Activated gamma-delta T cell treated with anti-CD3 and anti-CD28 coated beads, Interleukin-2, amount 50 U/mL, for 16 hours (primary cell): ENCODE measurements around the gene USP32.
"Not testable (repeated sequence)": the region's sequence is repeated elsewhere in the genome, so short reads cannot be mapped to it uniquely, and the experiment has no call there.

Experiments used
- DNase-seq: peaks from one replicate; pipeline ENCODE4 v3.0.0-alpha.2; 2020; ENCODE audit warnings: low read depth

USP32 gene

GRCh38 chr17:60378187-60378586 lies 13.7 kb downstream of the USP32 start:
- not testable (repeated sequence) for DNase-seq

- DNase-seq = no peak
Observed at GRCh38 chr17:60372790-60373483, 19.0 kb downstream of the USP32 start.

- no peak for DNase-seq
Observed at GRCh38 chr17:60371818-60372510, 20.0 kb downstream of the USP32 start.

- no peak for DNase-seq
Observed at GRCh38 chr17:60371416-60371815, 20.5 kb downstream of the USP32 start.

GRCh38 chr17:60369727-60370126 lies 22.2 kb downstream of the USP32 start:
- DNase-seq = no peak

- no peak for DNase-seq
Observed at GRCh38 chr17:60363700-60364405, 28.1 kb downstream of the USP32 start.

GRCh38 chr17:60362329-60362728 lies 29.6 kb downstream of the USP32 start:
- no peak for DNase-seq

DNA sequence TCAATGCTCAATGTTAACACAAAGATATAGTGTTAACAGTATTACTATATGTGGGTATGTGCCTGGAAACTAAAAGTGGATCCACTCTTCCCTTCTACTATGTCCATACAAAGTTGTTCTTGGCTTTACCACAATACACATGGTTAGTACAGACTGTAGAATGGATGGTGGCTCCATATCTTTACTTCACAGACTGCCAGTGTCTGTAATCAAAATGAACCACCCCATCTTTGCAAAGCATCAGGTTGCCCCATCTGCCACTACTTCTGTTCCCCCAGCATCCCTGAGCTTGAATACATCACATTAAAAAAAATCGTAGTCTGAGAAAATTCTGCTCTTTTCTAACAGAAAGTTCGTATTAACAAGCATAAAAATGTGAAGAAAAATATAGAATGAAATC lies 30.0 kb downstream of the USP32 start:
- no peak for DNase-seq

DNA sequence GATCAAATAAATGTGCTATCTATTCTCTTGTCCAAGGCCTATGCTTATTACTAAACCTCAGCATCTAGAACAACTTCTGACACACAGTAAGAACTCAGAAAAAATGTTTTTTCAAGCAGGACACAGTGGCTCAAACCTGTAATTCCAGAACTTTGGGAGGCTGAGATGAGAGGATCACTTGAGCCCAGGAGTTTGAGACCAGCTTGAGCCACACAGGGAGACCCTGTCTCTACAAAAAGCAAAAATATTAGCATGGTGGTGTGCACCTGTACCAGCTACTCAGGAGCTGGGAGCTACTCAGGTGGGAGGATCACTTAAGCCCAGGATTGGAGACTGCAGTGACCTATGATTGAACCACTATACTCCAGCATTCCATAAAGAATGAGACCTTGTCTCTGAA lies 32.5 kb downstream of the USP32 start:
- DNase-seq = no peak

DNA sequence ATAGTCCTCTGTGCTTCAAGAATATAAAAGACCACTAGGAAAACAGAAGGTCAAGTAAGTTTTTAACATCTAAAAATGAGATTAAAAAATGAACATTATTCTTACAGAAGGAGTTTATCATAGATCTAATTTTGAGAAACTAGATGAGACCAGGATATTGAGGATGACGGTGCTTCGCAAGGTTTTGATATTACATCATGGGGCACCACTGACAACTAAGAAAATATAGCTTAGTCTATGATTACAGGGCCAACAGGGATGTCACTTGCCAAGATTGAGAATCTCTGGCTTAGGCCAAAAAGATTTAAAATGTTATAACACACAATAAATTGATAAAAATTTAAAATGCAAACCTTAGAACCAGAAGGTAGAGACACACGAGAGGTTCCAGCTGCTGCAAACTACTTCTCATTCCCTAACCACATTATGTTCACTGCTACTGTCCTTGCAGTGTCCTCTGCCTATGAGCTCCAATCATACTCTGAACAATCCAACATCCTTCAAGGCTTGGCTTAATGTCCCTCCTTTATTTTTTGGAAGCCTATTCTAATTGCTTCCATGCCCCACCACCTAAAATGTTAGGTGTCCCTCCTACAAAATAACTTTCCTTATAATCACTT lies 33.2 kb downstream of the USP32 start:
- no peak for DNase-seq

- no peak for DNase-seq
Observed at GRCh38 chr17:60356940-60357339, 35.0 kb downstream of the USP32 start.

DNA sequence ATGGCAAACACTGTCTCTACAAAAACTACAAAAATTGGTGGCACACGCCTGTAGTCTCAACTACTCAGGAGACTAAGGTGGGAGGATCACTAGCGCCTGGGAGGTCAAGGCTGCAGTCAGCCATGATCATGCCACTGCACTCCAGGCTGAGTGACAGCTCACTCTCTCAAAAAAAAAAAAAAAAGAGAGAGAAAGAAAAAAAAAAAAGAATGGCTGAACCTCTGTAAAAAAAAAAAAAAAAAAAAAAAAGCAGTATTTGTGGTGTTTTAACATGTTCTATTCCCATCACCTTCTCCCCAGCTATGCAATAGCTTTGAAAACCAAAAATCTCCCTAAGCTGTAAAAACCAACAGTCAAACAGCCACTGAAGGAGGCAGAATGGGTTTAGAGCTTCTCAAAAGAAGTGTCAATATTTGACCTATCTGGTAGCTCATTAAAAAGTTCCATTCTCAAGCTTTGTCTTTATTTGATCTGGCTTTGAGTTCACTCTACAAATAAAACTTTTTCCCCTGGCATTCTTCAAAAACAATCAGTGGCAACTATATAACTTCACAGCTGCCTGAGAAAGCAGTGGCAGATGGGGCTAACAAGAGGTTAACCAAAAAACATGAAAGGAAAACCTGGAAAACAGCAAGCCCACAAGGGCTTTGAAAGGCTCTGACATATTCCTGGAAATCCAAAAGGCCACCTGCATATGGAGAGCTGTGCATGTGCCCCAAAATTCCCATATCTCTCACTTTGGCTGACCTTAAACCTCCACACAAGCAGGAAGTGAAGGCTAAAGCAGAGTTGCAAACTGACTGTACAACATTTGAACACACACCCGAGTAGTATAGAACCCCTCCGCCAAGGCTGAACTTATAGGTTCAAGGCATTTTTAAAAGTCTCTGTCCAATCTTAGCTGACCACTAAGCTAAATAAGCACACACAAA lies 36.0 kb downstream of the USP32 start:
- no peak for DNase-seq

GRCh38 chr17:60354223-60354622 lies 37.7 kb downstream of the USP32 start:
- no peak for DNase-seq

DNA sequence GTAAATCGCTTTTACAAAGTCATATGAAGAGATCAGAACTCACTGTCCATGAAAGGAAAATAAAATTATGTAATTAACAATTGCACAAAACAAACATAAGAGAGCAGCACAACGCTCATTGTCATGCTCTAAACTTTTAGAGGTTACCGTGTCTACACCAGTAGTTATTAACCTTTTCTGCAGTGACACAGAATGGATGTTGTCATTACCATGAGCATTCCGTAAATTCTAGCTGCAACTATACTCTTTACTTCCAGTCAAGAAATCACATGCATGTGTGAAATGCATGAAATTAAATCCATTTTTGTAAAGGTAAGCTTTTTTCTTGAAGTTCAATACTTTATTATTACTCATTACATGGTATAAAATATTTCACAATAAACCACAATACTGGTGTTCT lies 38.2 kb downstream of the USP32 start:
- DNase-seq = no peak

DNA sequence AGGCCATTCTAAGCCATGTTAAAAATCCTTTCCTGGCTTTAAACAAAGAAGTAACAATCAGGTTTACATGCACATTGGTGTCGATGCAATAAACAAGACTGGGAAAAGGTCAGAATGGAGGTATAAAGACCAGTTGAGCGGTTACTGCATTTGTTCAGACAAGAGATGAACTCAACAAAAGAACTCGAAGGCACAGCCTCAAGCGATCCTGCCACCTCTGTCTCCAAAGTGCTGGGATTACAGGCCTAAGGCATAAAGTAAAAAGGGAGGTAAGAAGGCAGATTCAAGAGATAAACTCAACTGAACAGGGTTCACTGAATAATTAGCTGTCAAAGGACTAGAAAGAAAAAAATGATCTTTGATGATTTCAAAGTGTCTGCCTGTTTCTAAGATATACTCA lies 39.4 kb downstream of the USP32 start:
- no peak for DNase-seq

DNA sequence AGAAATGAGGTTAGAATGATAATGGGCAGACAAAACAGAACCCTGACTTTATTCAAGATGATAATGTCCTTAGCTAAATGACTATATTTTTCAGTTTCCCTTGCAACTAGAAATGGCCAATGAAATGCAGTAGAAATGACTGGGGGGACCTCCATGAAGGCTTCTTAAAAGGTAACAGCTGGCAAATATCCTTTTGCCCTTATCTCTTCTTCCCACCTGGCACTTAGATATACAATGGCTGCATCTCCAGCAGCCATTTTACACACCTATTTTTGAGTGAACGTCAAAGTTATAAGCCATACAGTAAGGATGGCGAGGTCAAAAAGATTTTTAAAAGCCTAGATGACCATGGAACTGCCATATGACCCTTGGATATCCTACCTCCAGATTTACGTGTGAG lies 39.9 kb downstream of the USP32 start:
- DNase-seq = no peak

- no peak for DNase-seq
Observed at GRCh38 chr17:60351012-60351695, 40.8 kb downstream of the USP32 start.

- no peak for DNase-seq
Observed at GRCh38 chr17:60348616-60349015, 43.3 kb downstream of the USP32 start.

DNA sequence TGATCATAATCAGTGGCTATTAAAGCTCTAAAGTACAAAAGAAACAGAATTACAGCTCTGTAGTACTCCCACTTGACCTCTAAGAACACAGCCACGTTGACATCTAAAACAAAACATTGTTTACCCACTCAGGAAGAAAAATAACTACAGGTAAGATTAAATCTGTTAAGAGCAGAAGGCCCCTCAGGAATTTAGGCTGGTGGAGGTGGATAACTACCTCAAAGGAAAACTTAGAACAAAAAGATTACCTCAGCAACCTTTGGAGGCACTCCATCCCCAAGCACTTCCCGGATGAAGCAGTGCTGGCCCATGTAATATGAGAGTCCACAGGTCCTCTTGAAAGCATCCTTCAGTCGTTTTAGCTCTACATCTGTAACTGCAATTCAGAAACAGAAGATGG lies 46.7 kb downstream of the USP32 start:
- DNase-seq = no peak

DNA sequence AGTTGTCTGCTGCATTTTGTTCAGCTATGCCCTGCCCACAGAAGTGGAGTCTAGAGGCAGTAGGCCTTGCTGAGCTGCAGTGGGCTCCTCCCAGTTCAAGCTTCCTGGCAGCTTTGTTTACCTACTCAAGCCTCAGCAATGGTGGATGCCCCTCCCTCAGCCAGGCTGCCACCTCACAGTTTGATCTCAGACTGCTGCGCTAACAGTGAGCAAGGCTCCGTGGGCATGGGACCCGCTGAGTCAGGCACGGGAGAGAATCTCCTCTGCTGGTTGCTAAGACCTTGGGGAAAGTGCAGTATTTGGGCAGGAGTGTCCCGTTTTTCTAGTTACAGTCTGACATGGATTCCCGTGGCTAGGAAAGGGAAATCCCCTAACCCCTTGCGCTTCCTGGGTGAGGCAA lies 49.4 kb downstream of the USP32 start:
- DNase-seq = not testable (repeated sequence)

DNA sequence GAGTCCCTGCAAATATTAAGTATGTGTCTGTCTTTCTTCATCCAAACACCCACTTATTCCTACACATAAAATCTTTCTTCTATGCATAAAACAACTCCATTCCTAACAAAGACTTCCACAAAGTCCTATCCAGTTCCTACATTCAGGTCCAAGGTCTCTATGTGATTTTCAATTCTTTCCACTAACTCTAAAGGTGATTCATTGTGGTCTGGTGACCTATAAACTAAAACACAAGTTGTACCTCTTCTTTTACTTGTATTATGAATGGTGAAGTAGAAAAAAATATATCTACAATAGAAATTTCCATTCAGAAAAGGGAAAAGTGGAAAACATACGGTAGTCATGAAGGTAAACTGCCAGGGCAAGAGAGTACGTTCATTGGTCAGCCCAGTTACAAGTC lies 56.6 kb downstream of the USP32 start:
- no peak for DNase-seq
